Measurements from ENCODE around the gene CLCN6.

- TF ChIP-seq, protein P1, sequence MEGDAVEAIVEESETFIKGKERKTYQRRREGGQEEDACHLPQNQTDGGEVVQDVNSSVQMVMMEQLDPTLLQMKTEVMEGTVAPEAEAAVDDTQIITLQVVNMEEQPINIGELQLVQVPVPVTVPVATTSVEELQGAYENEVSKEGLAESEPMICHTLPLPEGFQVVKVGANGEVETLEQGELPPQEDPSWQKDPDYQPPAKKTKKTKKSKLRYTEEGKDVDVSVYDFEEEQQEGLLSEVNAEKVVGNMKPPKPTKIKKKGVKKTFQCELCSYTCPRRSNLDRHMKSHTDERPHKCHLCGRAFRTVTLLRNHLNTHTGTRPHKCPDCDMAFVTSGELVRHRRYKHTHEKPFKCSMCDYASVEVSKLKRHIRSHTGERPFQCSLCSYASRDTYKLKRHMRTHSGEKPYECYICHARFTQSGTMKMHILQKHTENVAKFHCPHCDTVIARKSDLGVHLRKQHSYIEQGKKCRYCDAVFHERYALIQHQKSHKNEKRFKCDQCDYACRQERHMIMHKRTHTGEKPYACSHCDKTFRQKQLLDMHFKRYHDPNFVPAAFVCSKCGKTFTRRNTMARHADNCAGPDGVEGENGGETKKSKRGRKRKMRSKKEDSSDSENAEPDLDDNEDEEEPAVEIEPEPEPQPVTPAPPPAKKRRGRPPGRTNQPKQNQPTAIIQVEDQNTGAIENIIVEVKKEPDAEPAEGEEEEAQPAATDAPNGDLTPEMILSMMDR (IDR thresholded peaks at IDR 0.05), result no peak
- TF ChIP-seq POLR2A (IDR thresholded peaks at IDR 0.05) (no peak), EP300 (IDR thresholded peaks at IDR 0.05; ENCODE audit: low read depth) (no peak), POLR2AphosphoS5 (IDR thresholded peaks at IDR 0.05) (no peak)
Measured at GRCh38 chr1:11771481-11772043, 34.4 kb upstream of the CLCN6 start.
